NCI-H2196 (cell line): ENCODE measurements around the gene XYLT1.

Experiments
- DNase-seq: peaks from one replicate; lab custom pipeline; 2025; ENCODE audit not compliant: unreplicated experiment; lab: John Stamatoyannopoulos, UW

The XYLT1 gene

GRCh38 chr16:17212606-17213005 lies 258.2 kb downstream of the XYLT1 start:
- no peak for DNase-seq

GRCh38 chr16:17211797-17212196 lies 259.0 kb downstream of the XYLT1 start:
- DNase-seq: peak; percentile 13

DNA sequence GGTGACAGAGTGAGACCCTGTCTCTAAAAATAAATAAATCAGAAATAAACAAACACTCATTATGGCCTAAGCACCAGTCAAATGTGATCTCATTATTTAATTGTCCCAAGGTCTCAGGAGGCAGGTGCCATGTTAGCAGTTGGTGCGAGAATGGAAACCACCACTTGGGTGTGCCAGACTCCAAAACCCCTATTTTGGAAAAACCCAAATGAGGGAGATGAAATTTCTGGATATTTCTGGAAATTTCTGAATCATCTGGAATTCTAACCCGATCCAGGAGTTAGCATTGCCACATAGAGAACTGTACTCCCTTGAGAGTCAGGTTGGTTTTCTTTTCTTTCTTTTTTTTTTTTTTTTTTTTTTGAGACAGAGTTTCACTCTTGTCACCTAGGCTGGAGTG lies 264.0 kb downstream of the XYLT1 start:
- no peak for DNase-seq

- peak; percentile 8 for DNase-seq
Observed at GRCh38 chr16:17205279-17206211, 265.2 kb downstream of the XYLT1 start.

DNA sequence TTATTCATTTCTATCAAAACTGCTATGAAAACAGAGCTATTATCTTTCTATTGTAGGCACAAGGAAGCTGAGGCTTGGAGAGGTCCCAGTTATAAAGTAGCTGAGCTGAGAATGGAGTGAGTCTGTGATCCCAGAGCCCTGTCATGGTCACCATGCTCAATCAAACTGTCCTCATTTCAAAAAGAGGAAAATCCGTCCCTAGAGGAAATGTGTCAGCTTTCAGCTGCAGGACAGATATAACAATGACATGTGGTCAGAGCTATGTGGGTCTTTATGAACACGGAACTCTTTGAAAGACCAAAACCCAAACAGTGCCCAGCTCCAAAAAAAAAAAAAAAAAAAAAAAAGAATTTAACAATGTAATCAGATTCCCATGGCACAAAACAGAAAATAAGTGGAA lies 266.1 kb downstream of the XYLT1 start:
- DNase-seq: no peak

GRCh38 chr16:17204206-17204605 lies 266.6 kb downstream of the XYLT1 start:
- no peak for DNase-seq

DNA sequence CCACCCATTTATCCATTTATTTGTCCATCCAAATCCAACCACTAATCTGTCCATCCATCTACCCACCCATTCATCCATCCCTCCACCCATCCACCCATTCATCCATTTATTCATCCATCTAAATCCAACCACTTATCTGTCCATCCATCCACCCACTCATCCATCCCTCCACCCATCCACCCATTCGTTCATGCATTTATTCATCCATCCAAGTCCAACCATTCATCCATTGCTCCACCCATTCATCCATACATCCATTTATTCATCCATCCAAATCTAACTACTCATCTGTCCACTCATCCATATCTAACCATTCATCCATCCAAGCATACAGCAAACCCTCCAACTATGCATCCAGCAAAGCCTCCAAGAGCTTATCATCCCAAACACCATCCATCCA lies 267.3 kb downstream of the XYLT1 start:
- no peak for DNase-seq

DNA sequence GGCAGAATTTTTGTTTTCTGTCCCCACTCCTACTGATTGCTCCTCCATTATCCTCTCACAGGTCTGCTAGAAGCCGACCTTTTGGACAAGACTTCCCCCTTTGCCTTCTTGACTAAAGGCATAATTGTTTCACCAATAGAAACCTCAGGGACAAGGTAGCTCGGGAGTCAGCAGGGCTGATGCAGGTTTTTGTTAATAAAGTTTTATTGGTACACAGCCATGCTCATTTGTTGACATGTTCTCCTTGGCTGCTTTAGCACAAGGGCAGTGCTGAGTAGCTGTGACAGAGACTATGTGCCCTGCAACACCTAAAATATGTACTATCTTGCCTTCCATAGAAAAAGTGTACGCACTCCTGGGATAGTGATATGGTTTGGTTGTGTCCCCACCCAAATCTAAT lies 271.6 kb downstream of the XYLT1 start:
- no peak for DNase-seq

DNA sequence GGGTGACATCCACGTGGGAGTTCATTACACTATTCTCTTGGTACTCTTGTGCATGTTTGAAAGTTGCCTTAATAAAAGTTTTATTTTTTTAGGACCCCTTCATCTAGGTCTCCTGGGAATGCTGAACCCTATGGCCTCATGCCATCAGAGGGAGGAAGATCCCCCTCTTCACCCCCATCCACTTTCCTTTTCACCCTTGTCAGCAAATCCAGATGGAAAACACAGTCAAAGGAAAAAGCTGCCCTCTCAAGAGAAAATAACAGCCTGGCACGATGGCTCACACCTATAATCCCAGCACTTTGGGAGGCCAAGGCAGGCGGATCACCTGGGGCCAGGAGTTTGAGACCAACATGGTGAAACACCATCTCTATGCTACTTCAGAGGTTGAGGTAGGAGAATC lies 274.2 kb downstream of the XYLT1 start:
- DNase-seq: no peak

GRCh38 chr16:17194190-17194780 lies 276.5 kb downstream of the XYLT1 start:
- peak; percentile 40 for DNase-seq

- no peak for DNase-seq
Observed at GRCh38 chr16:17193566-17194100, 277.1 kb downstream of the XYLT1 start.

DNA sequence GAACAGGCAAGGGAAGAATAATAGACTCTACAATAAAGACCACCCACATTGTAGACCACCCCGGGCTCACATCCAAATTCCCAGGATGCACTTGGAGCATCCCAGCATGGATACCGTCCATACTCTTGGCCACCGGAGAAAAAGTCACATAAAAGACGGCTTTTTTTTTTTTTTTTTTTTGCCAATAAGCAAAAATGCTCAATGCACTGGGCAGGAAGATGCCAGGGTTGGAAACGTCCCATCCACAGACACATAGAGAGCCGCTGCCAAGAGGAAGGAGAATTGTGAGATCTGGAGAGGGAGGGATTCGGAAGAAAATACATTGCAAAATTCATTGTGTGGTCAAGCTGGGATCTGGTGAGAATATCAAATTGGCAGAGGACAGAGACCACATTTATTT lies 286.7 kb downstream of the XYLT1 start:
- DNase-seq: no peak

DNA sequence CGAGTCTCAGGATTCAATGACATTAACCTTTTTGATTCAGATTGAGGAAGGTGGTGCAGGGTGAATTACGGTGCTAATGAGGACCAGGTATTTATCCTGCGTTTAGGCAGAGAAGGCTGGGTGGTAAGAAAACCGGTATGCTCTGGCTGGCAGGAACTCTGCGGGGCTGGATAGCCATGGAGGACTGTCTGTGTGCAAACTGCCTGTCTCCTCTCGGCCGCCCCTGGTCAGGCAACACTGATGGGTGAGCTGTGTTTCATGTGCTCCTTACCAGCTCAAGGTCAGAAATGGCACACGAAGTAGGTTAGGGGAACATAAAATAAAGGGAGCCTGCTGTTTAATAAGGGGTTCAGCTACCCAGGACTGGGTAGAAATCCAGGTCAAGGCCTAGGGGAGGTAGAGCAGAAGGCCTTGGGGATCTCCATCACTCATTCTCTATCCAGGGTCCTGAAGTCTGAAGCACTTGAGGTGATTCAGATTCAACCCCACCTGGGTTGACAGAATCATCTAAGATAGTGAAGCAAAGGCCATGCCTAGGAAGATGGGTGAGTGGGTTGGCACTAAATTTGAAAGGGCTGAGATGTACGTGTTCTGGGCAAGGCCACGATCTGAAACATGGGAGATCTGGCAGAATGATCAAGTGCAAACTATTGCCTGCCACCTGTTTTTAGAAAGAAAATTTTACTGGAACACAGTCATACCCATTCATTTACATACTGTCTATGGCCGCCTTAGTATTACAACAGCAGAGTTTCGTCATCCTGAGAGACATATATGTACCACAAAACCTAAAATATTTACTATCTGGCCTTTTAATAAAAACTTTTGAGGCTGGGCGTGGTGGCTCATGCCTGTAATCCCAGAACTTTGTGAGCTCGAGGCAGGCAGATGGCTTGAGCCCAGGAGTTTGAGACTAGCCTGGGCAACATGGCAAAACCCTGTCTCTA lies 292.5 kb downstream of the XYLT1 start:
- DNase-seq: no peak

DNA sequence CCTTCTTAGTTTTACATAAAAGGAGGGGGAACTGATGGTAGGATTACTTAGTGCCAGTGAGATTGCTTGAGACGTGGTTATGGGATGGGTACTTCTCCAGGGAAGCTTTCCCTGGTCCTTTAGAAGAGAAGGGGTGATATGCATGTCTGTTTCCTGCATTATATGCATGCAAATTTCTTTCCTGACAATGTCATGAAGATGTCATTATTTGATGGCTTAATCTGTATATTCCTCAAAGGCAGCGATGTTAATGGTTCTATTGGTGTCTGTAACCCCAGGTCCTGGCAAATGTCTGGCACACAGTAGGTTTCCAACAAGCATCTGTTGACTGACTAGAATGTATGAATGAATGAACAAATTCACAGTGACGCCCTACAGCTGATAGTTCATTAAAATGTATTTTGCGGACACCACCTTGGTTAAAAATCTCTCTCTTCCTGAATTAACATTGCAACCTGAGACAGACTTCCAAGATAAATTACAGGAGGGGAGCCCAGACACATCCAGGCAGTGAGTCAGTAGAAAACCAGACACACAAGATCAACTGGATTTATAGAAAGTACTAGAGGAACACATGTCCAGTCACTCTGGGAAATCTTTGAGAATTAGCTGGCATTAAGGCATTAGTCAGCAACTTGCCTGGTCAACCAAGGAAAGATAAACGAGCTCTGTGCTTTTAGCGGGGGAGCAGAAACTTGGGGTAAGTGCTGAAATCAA lies 293.4 kb downstream of the XYLT1 start:
- DNase-seq: no peak

GRCh38 chr16:17176199-17176598 lies 294.6 kb downstream of the XYLT1 start:
- DNase-seq: no peak

- no peak for DNase-seq
Observed at GRCh38 chr16:17173281-17173680, 297.5 kb downstream of the XYLT1 start.

- DNase-seq: peak; percentile 8
Observed at GRCh38 chr16:17171250-17172143, 299.3 kb downstream of the XYLT1 start.

- no peak for DNase-seq
Observed at GRCh38 chr16:17170435-17170834, 300.3 kb downstream of the XYLT1 start.

GRCh38 chr16:17168181-17168580 lies 302.6 kb downstream of the XYLT1 start:
- no peak for DNase-seq
